Activated CD4-positive, alpha-beta T cell treated with anti-CD3 and anti-CD28 coated beads for 1 hour (primary cell): ENCODE measurements around the gene CAPN5.

Experiments
- DNase-seq: peaks from one replicate; pipeline ENCODE4 v3.0.0-alpha.2; 2020

Gene CAPN5

GRCh38 chr11:77139201-77139600 lies 72.4 kb downstream of the CAPN5 start:
- DNase-seq = no peak

- no peak for DNase-seq
These were observed 73.6 kb downstream of the CAPN5 start for GRCh38 chr11:77140231-77140851.

- no peak for DNase-seq
These were observed 74.3 kb downstream of the CAPN5 start for GRCh38 chr11:77141034-77141433.

GRCh38 chr11:77141475-77141874 lies 74.7 kb downstream of the CAPN5 start:
- no peak for DNase-seq

GRCh38 chr11:77142091-77142975 lies 75.6 kb downstream of the CAPN5 start:
- no peak for DNase-seq

- no peak for DNase-seq
These were observed 76.7 kb downstream of the CAPN5 start for GRCh38 chr11:77143405-77144020.

- no peak for DNase-seq
These were observed 77.6 kb downstream of the CAPN5 start for GRCh38 chr11:77144196-77144856.

- no peak for DNase-seq
These were observed 78.2 kb downstream of the CAPN5 start for GRCh38 chr11:77144857-77145428.

GRCh38 chr11:77146261-77147035 lies 79.7 kb downstream of the CAPN5 start:
- no peak for DNase-seq

GRCh38 chr11:77147036-77147315 lies 80.2 kb downstream of the CAPN5 start:
- no peak for DNase-seq

GRCh38 chr11:77147668-77148321 lies 81.0 kb downstream of the CAPN5 start:
- DNase-seq = no peak

- DNase-seq = no peak
These were observed 82.4 kb downstream of the CAPN5 start for GRCh38 chr11:77148963-77149715.

- no peak for DNase-seq
These were observed 83.1 kb downstream of the CAPN5 start for GRCh38 chr11:77149716-77150392.

- no peak for DNase-seq
These were observed 84.1 kb downstream of the CAPN5 start for GRCh38 chr11:77150836-77151235.

- no peak for DNase-seq
These were observed 85.2 kb downstream of the CAPN5 start for GRCh38 chr11:77151804-77152509.

GRCh38 chr11:77152846-77153245 lies 86.1 kb downstream of the CAPN5 start:
- DNase-seq = no peak

- no peak for DNase-seq
These were observed 86.8 kb downstream of the CAPN5 start for GRCh38 chr11:77153276-77154185.

GRCh38 chr11:77154381-77155081 lies 87.8 kb downstream of the CAPN5 start:
- no peak for DNase-seq
